H1 (cell line): ENCODE data around the gene FOXO6. TPM values are rescaled to one million over a fixed set of nuclear protein-coding genes. Genes with fewer than 3 reads are reported as not detected.
A peak's percentile ranks its signal among the peaks of the same experiment; 100 is the strongest.

Experiments
- CBX5 ChIP-seq: fragments of 300-800, 300-1000 bp; sonication (generic); IDR thresholded peaks from 2 replicates; pipeline ENCODE4 v1.7.1; 2016; ENCODE audit warnings: antibody characterized with exemption, low read length, low read depth
- CHD7 ChIP-seq: fragments of 300-600 bp; sonication (generic); IDR thresholded peaks from 2 replicates; pipeline ENCODE4 v1.7.1; 2012; ENCODE audit warnings: low read length, moderate library complexity, mild to moderate bottlenecking, inconsistent platforms; ENCODE audit not compliant: insufficient replicate concordance
- CTBP2 ChIP-seq: IDR thresholded peaks from 2 replicates; pipeline ENCODE4 v1.7.0; 2011; ENCODE audit warnings: borderline replicate concordance, mild to moderate bottlenecking, moderate library complexity, mixed read lengths, low read length; ENCODE audit not compliant: insufficient read depth, insufficient read length
- HDAC2 ChIP-seq, 2 experiments: fragments of 300-600 bp in 1 of 2; sonication (generic) in 1 of 2; IDR thresholded peaks; 2 replicates each; pipeline ENCODE4 v1.6.1; 2011 to 2012; ENCODE audit warnings: low read depth in 2 of 2, low read length in 2 of 2, mild to moderate bottlenecking in 2 of 2, moderate library complexity in 2 of 2, borderline replicate concordance in 1 of 2, inconsistent platforms in 1 of 2
- KDM1A ChIP-seq: fragments of 200-600, 300-600 bp; sonication (generic); IDR thresholded peaks from 2 replicates; pipeline ENCODE4 v1.7.1; 2016; ENCODE audit warnings: mild to moderate bottlenecking, low read length, borderline replicate concordance
- KDM4A ChIP-seq: IDR thresholded peaks from one replicate; pipeline ENCODE4 v1.7.1; 2012; ENCODE audit warnings: low read depth, mild to moderate bottlenecking, moderate library complexity, low read length, inconsistent platforms; ENCODE audit not compliant: severe bottlenecking
- MAX ChIP-seq: IDR thresholded peaks from 2 replicates; pipeline ENCODE4 v1.6.1; 2012; ENCODE audit warnings: inconsistent platforms
- POLR2A ChIP-seq, 2 experiments: IDR thresholded peaks; 1 replicate in 1 of 2; 2 replicates in 1 of 2; pipeline ENCODE4 v1.6.1; 2011; ENCODE audit warnings: low read depth in 2 of 2, low read length in 2 of 2, mild to moderate bottlenecking in 2 of 2; ENCODE audit errors: control extremely low read depth in 1 of 2
- ZNF274 ChIP-seq: IDR thresholded peaks from 2 replicates; pipeline ENCODE4 v1.7.0; 2012; ENCODE audit warnings: low read length, borderline replicate concordance; ENCODE audit errors: extremely low read depth
- polyA plus RNA-seq, 7 experiments: library from polyadenylated mRNA; depleted of rRNA in 3 of 7; stranded (reverse) in 5 of 7; unstranded in 2 of 7; fragments of >200 nt in 5 of 7; fragments of 200-250 nt in 2 of 7; gene quantifications; 1 replicate in 5 of 7; 2 replicates in 1 of 7; 4 replicates in 1 of 7; pipeline versions ENCODE4 v1.2.1 to v1.2.3, GENCODE V29; 2011 to 2013; ENCODE audit warnings: missing spikeins in 2 of 7, mixed read lengths in 2 of 7
- total RNA-seq: library from RNA; stranded (reverse); fragmentation: NEBNext Ultra II Directional; extraction: Animal tissue kit (Norgen Biotek cat#: 25700); gene quantifications from 2 replicates; pipeline ENCODE4 v1.2.1, GENCODE V29; 2021

The FOXO6 gene
- total and polyA plus RNA-seq, 2 of the 8 experiments (the other 6 are each of a cell fraction or from before 2014, with no cell fraction given): 0.59 to 3.0 TPM

- TF ChIP-seq CBX5 (no peak), POLR2A (IDR thresholded peaks at IDR 0.05; ENCODE audit: control extremely low read depth in 1 of 2, low read depth in 2 of 2, low read length in 2 of 2) (no peak), ZNF274 (no peak), MAX (peak; percentile 57; the same call in 1 of the 2 replicates), CHD7 (no peak), KDM1A (no peak), KDM4A (peak; percentile 57), CTBP2 (no peak), HDAC2 (IDR thresholded peaks at IDR 0.05; ENCODE audit: borderline replicate concordance in 1 of 2, low read depth in 2 of 2, low read length in 2 of 2) (no peak)
Measured at GRCh38 chr1:41361495-41362356, 492 bp downstream of the FOXO6 start (continued).
